ENCODE data around the gene OXT. TPM values are rescaled to one million over a fixed set of nuclear protein-coding genes. Genes with fewer than 3 reads are reported as not detected.

OXT gene
- total RNA-seq, 6 experiments from 2014 or later = not detected

- Mint-ChIP-seq H3K36me3 (ENCODE audit: low read depth) (peaks cover 5% of the 10 kb centered on the region), H3K4me1 (ENCODE audit: low read depth) (no peaks in the 10 kb centered on the region), H3K4me3 (no peak overlapping the region), H3K27ac (no peak overlapping the region), H3K9me3 (no peaks in the 10 kb centered on the region), H3K27me3 (ENCODE audit: insufficient read depth) (no peaks in the 10 kb centered on the region; the same call in 1 of the 2 replicates)
- no peak for TF ChIP-seq CTCF (IDR thresholded peaks at IDR 0.05)
- no peak for DNase-seq
These were observed 38.8 kb upstream of the OXT start for GRCh38 chr20:3032624-3033023.

- Mint-ChIP-seq H3K27ac (no peak overlapping the region), H3K27me3 (ENCODE audit: insufficient read depth) (no peaks in the 10 kb centered on the region), H3K4me1 (ENCODE audit: low read depth) (peaks cover 13% of the 10 kb centered on the region), H3K36me3 (ENCODE audit: low read depth) (peaks cover 11% of the 10 kb centered on the region), H3K4me3 (no peak overlapping the region), H3K9me3 (no peaks in the 10 kb centered on the region)
- no peak for DNase-seq
- no peak for TF ChIP-seq CTCF (IDR thresholded peaks at IDR 0.05)
These were observed 33.8 kb upstream of the OXT start for GRCh38 chr20:3037654-3038053.

GRCh38 chr20:3038454-3038853, 33.0 kb upstream of the OXT start:
- Mint-ChIP-seq H3K36me3 (ENCODE audit: low read depth) (peaks cover 11% of the 10 kb centered on the region), H3K27me3 (ENCODE audit: insufficient read depth) (no peaks in the 10 kb centered on the region), H3K4me3 (no peak overlapping the region), H3K4me1 (ENCODE audit: low read depth) (peaks cover 13% of the 10 kb centered on the region), H3K9me3 (no peaks in the 10 kb centered on the region), H3K27ac (no peak overlapping the region)
- no peak for DNase-seq
- no peak for TF ChIP-seq CTCF (IDR thresholded peaks at IDR 0.05)

GRCh38 chr20:3039426-3039825, 32.0 kb upstream of the OXT start:
- Mint-ChIP-seq H3K27ac (no peak overlapping the region), H3K27me3 (ENCODE audit: insufficient read depth) (no peaks in the 10 kb centered on the region), H3K4me3 (no peak overlapping the region), H3K9me3 (no peaks in the 10 kb centered on the region), H3K4me1 (ENCODE audit: low read depth) (peaks cover 13% of the 10 kb centered on the region), H3K36me3 (ENCODE audit: low read depth) (peaks cover 11% of the 10 kb centered on the region)
- DNase-seq = no peak
- TF ChIP-seq CTCF (IDR thresholded peaks at IDR 0.05) = no peak

GRCh38 chr20:3040086-3040485, 31.3 kb upstream of the OXT start:
- peaks cover 17% of the 10 kb centered on the region for H3K4me1 Mint-ChIP-seq (ENCODE audit: low read depth)
- peaks cover 11% of the 10 kb centered on the region for H3K36me3 Mint-ChIP-seq (ENCODE audit: low read depth)
- no peak for TF ChIP-seq CTCF (IDR thresholded peaks at IDR 0.05)
- no peak overlapping the region for H3K27ac Mint-ChIP-seq
- no peaks in the 10 kb centered on the region; the same call in 1 of the 2 replicates for H3K27me3 Mint-ChIP-seq (ENCODE audit: insufficient read depth)
- DNase-seq = no peak
- H3K4me3 Mint-ChIP-seq = no peak overlapping the region
- no peaks in the 10 kb centered on the region for H3K9me3 Mint-ChIP-seq

Measured in HFFc6 (cell line).